Cerebellar cortex (tissue), 1 donor: Measurements from ENCODE around the gene ZNF648.
"Not testable (repeated sequence)": the region's sequence is repeated elsewhere in the genome, so short reads cannot be mapped to it uniquely, and the experiment has no call there.

Source experiments
- DNase-seq: peaks from one replicate; pipeline ENCODE4 v3.0.0-alpha.2; 2015; ENCODE audit warnings: low spot score

The ZNF648 gene, protein sequence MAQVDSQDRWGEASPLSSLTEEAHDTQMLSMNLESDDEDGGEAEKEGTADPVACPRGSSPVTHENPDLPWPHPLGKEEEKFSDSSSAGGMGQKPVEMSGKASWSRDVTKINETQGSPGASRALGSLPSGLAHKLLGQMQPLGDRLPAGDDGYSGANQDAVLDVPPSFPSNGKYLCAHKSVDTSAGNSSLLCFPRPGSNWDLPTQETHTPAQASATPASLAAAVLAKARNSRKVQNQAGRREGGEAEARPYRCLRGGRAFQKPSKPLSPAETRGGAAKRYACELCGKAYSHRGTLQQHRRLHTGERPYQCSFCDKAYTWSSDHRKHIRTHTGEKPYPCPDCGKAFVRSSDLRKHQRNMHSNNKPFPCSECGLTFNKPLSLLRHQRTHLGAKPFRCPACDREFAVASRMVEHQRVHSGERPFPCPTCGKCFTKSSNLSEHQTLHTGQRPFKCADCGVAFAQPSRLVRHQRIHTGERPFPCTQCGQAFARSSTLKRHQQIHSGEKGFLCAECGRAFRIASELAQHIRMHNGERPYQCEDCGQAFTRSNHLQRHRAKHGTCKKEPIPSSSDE

DNA sequence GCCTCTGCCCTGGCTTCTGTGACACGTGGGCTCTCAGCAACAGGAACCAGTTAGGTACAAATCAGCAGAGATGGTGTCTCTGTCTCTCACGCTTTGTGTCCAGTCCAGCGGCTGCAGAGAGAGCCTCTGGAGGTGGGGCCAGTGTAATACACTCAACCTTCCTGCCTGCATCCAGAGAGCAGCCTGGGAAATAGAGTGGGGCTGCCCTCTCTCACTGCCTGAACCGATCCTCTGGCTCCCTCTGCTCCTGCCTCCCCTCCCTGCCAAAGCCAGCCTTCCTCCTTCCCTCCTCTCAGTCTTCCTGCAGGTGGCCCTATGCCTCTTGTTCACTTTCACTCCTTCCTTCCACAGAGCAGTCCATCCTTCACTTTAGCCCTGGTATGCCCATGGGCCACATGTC, at the start of gene ZNF648:
ZNF648 (minus strand) TSS at position 119 of the 400 bp plus-strand sequence. CDS start 3,702 bp downstream, outside the sequence.
- DNase-seq = no peak

DNA sequence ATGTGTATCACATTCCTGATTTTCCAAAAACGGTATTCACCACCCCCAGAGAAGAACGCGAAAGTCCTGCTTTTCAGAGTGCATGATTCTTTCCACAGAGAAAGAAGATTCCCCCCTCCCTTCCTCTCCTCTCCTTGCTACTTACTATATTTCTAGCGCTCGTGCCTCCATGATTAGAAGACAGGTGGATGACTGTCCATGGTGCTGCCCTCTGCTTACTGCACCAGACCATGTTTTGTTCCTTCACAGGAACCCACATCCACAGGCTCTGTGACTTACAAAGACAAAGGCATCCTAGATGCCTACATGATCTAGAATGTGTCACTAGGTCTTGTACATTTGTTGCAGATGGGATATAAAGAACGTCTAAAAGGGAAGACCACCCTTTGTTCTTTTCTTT, 49.1 kb upstream of the ZNF648 start:
- no peak for DNase-seq

DNA sequence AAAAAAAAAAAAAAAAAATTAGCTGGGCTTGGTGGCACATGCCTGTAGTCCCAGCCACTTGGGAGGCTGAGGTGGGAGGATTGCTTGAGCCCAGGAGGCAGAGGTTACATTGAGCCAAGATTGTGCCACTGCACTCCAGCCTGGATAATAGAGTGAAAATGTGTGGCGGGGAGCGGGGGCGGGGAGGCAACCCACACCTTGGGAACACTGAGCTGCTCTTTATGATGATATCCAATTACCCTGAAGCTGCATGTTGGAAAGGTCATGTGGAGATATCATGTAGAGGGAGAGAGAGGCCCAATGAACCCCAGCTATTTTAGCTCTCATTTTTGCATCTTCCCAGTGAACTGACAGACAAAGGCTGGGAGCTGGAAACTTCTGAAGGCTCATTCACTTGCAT, 48.3 kb upstream of the ZNF648 start:
- no peak for DNase-seq

DNA sequence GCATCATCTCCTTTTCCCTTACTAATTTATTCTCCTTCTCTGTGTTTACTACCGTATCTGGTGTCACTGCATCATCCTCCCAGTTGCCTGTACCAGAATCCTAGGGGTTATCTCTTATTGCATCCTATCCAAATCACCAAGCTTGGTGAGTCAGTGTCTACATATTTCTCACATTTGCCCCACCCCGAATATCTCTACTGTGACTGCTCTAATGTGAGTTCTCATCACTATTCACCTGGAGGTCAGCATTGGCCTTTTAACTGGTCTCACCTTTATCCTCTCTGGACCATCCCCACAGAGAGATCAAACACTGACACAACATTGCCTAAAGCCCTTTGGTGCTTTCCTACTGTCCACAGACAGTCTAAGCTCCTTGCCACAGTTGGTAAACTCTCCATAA, 45.7 kb upstream of the ZNF648 start:
- DNase-seq = no peak

DNA sequence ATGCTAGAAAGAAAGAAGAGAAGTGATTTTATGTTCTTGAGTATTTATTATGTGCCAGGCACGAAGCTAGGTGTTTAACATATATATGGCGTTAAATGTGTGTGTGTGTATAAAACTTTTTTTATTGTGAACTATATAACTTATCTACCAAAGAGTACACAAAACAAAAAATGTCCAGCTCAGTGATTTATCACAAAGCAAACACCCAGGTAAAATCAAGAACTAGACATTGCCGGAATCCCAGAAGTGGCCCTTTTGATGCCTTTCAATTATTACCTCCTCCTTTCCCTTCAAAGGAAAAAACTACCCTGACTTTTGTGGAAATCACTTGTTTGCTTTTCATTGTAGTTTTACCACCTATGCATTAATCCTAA, 40.5 kb upstream of the ZNF648 start:
- no peak for DNase-seq

DNA sequence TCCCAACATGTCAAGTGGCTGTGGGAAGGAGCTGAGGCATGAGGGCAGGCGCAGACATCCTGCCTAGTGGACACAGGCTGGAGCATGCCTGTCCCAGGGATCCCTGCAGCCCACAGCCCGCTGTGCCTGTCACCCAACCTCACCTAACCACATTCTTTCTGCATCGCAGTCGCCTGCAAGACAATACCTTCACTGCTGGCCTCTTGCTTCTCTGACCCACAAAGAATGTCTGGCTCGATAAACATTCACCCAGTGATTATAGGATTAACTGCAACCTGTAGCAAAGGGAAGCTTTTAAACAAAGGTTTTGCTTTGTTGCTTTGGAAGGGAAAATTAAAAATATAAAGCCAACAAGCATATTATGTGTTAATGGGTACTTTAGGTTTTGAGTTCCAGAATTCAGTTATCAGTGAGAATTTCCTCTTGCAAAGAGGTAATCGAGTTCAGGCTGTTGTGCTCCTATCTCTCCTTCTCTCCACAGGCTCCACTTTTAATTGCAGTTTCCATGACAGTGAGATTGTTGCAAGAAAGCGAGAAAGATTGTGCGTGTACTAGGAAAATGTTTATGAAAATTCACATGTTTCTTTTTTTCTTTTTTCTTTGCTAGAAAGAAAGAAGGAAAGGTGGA, 40.0 kb upstream of the ZNF648 start:
- peak; percentile 87 for DNase-seq

DNA sequence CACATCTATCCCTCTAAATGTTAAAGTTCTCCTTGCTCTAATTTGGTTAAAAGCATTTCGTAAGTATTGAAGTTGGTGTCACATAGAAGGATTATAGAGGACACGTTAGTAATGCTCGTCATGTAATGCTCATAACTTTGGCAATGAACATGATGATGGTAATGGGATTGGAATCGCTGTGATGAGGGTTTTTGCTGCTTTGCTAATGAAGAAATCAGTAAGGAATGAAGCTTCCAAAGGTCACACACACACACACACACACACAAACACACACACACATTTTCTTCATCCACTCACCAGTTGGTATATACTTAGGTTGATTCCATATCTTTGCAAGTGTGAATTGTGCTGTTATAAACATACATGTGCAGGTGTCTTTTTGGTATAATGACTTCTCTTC, 36.8 kb upstream of the ZNF648 start:
- no peak for DNase-seq

DNA sequence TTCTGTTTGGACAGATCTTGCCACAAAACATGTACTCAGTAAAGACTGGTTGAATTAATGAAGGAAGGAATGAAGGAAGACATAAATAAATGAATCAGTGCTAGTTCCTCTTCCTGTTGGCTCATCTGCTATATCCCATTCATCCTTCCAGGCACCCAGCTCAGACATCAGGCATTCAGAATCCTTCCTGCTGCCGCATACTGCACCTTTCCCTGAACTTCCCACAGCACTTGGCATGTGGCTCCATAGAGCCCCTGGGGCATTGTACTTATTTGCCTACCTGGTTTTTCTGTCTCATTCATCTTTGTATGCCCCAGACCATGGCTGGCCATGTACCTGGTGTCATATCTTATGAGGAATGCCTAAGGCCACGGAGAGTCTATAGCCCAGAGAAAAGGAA, 34.4 kb upstream of the ZNF648 start:
- DNase-seq = no peak

DNA sequence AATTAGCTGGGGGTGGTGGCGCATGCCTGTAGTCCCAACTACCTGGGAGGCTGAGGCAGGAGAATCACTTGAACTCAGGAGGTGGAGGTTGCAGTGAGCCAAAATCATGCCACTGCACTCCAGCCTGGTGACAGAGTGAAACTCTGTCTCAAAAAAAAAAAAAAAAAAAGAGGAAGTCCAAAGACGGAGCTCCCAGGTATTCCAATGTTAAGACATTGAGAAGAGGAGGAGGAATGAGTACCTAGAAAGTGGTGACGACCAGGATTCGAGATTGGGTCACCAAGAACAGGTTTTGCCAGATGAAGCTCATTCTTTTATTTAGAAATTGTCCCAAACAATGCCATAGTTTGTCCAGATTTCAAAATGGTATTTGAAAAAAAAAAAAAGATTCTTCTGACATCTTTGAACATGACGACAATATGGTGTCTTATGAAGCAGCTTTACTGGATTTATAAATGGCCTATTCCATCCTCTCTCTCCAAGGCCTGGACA, 33.0 kb upstream of the ZNF648 start:
- not testable (repeated sequence) for DNase-seq

DNA sequence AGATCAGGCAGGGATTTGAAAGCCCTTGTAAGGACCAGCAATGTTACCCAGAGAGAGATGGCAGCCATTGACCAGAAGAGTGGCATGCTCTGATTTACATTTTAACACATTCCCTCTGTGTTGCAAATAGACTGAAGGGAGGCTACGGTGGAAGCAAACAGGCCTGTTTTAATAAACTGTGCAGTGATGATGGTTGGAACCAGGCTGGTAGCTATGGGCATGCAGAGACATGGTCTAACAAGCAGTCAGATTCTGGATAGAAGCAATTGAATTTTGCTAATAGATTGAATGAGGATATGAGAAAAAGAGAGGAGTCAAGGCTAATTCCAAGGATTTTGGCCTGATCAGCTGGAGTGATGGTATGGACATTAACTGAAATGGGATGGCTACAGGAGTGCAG, 32.3 kb upstream of the ZNF648 start:
- DNase-seq = no peak

DNA sequence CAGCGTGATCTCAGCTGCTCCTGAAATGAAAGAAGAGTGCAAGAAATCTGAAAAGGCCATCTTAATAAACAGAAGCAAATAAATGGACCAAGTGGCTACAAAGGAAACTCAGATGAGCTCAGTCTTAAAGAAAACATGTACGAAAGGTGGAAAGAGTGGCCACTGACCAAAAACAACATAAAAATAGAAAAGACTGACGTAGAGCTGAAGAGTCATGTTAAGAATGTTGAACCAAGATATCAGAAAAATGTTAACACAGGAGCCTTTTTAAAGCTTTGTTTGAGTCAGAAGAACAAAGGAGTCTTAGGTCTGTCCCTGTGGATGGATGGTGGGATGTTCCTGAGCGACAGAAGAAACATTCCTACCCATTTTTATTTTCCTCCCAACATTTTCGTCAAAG, 30.8 kb upstream of the ZNF648 start:
- DNase-seq = no peak

DNA sequence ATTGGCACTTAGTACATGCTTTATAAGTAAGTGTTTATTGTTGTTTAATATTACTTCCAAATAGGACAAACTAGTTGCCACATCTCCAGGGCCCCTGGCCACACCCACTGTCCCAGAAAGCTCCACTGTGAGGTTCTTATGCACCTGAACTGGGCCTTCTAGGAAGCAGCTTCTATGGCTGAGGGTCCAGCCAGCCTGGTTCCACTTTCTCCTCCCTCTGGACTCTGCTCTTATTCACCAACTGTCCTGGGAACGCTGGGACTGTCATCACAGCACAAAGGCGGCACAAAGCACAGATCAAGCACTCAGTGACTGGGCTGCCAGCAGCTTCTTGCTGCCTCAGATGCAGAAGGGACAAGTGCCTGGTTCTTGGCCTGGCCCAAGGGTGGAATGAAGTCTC, 29.6 kb upstream of the ZNF648 start:
- no peak for DNase-seq

DNA sequence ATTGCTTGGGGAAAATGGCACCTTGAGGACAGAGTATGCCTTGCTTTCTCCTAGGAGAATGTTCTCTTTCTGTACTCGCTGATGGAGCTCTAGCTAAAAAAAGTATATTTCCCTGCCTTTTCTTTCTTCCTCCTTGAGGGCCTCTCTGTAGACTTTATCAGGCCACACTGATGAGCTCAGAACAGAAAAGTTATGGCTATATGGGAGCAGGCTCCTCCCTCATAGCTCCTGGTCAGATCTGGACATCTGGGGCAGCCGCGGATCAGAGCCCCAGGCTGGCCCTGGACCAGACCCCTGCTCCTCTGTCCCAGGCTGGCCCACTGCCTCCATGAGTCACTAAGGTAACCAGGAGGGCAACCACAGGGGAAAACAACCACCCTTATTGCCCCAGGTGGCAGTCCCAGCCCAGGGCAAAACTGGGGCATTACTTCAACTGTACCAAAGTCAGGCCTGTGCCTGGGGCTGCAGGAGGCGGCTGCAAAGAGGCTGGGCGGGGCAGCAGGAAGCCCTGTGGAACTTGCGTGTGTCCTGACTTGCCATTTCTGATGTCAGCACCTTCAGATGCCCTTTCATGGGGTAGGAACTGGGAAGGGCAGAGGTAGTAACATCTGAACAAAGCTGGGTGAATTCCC, 26.3 kb upstream of the ZNF648 start:
- DNase-seq = no peak

DNA sequence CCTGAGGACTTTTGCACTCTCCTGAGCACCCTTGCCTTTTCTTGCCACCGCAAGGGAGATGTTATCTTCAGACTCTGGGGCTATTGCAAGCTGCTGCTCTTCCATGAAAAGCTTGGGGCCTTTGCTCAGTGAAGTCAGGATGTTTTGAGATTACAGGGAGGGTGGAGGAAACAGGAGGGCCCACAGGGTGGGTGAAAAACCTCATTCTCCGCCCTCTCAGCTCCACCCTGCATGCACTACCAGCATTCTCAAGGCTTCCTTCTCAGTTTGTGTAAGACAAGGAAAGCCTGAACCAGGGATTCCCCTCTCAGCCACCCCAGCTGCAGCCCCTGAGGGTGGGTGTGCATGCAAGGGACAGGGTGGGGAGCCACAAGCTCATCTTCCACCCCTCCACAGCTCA, 25.8 kb upstream of the ZNF648 start:
- no peak for DNase-seq

DNA sequence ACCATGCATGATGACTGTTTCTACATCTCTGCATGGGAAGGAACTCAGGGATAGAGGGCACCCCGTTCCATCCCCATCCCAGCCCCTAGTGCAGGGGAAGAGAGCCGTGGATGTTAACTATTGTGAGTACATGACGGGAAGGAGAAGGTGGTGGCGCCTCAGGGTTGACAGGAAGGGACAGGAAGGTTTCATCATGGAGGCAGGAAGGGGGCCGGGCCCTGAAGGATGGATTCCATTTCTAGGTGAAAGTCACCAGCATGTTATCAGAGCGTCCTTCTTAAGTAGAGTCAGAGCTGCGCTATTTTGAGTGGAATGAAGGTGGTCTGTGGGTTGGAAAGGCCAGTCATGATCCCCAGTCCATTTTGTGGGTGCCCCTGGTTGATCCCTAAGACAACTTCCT, 25.1 kb upstream of the ZNF648 start:
- DNase-seq = no peak

DNA sequence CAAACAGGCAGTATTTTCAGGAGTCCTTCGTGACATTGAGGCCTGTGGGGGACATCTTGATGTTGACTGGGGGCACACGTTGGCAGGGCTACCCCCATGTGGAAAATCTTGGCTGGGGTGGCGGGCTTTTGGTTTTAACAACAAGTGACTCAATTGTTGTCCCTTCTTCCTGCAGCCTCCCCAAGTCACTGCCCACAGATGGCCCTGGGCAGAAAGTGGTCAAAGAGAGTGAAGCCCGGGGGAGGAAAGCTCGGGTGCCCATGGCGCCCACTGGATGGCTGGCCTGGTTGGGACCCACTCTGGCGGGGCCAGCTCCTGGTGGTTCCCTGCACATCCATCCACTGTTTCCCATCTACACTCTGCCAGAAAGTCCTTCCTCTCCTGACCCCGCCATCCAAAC, 24.6 kb upstream of the ZNF648 start:
- no peak for DNase-seq

DNA sequence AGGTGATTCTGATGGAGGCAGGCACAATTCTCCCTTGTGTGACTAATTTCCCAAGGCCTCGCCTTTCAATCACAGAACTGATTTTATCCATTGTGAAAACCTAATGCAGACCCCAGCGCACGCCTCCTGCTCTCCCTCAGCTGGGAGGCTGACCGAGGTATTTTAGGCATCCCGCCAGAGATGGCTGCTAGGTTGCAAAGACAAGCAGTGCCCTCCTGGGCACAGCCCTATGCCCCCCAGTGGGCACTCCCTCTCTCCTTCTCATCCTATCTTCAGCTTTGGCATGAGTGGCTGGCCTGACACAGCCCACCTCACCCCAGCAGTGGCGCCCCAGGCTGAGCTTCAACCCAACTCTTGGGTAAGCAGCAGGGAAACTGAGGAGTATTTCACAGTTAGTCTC, 24.2 kb upstream of the ZNF648 start:
- no peak for DNase-seq

DNA sequence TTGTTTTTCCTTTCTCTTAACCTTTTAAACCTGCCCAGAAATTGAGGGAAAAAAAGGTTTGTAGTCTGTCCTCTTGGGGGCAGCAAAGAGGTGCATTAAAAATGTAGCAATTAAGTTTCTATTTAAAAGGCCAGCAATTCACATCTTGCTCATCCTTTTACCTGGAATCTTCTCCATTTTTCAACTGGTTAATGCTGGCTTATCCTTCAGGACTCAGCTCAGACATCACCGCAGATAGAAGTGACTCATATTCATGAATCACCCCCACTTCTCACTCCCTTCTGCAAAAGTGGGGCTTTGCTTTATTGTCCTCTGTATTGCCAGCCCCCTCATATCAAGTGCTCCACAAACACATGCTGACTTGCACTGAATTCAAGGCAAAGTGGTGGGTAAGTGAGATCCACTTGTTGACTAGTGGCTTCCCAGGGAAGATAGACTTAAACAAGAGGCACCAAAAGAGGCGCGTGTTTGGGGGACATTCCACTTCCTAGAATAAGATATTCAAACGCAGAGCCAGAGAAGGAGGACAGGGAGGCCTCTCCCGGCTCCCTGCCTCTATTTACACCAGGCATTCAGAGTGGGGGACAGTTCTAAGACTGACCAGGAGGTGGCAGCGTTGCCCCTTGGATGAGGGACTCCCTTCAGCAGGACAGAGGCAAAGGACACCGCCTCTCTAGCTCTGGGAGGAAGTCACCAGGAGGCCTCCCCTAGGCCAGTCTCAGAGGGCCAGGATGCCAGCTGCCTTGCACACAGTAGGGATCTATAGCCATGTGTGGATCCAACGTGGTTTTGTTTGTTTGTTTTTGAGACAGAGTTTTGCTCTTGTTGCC, 23.2 kb upstream of the ZNF648 start:
- peak; percentile 82 for DNase-seq

DNA sequence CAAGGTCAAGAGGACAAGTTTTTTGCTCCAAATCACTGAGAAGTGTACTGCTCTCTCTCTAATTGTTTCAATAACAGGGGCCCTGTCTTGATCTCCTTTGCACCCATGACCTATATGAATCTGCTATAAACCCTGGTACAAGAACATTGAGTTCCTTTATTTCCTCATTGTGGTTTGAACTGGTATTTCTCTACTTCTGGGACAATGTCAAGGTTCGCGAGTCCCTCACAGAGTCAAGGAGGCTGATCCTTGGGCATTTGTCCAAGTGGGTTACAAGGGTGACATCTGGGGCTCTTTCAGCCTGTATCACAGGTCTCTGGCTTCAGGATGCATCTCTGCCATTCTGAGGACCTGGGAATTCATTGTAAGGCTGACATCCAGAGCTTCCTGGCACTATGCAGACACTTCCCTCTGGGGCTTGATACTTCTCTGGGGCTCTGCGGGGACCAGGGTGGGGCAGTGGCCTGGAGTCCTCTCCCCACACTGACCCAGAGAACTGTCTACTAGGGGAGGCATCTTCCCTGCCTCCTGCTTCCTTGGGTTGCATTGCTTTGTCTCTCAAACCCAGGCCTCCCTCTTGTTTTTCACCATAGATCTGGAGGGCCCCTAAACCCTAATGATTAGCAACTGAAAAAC, 22.5 kb upstream of the ZNF648 start:
- no peak for DNase-seq

DNA sequence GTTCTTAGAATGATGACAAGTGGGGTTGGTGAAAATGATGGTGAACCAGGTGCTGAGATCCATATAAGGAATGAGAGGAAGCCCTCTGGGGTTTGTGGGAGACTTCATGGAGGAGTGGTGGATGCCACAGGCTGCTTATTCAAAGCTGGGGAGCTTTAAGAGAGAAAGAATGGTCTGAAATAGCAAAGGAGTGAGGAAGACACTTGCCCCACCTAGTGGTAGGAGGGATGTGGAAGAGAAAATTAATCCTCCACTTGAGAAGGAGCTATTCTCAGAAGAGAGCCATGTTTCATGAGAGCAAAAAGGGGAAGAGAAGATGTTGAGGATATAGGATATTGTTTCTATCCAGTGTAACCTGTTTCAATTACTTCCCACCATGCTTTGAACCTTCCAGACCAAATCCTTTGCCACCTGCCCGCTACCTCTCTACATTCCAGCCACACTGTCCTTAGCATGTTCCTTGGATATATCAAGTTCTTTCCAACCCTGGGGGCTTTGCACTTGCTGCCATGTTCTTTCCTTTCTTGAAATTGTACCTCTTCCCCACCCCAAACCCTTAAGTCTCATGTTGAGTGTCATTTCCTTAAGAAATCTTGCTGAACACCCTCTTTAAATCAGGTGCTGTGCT, 19.6 kb upstream of the ZNF648 start:
- DNase-seq = peak; percentile 52

DNA sequence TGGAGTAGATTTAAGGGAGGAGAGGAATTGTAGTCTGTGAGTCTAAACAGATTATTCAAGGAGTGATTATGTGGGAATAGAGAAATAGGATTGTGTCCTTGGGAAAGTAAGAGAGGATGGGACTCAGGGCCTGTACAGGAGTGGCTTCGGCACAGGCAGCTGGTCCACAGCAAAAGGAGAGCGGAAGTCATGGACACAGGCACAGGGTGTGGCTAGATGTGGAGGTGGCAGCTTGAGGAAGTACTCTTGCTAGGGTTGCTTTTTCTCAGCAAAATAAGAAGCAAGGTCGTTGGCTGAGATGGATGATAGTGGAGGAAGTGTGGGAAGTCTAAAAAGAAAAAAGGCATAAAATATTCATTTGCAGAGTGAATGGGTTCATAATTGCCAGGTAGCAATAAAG, 18.5 kb upstream of the ZNF648 start:
- DNase-seq = no peak
